ENCODE measurements around the gene NBEAL2.
"Not testable (repeated sequence)": the region's sequence is repeated elsewhere in the genome, so short reads cannot be mapped to it uniquely, and the experiment has no call there.

Gene NBEAL2

GRCh38 chr3:46946416-46946815 lies 33.0 kb upstream of the NBEAL2 start:
- no peak for DNase-seq (ENCODE audit: low spot score)

DNA sequence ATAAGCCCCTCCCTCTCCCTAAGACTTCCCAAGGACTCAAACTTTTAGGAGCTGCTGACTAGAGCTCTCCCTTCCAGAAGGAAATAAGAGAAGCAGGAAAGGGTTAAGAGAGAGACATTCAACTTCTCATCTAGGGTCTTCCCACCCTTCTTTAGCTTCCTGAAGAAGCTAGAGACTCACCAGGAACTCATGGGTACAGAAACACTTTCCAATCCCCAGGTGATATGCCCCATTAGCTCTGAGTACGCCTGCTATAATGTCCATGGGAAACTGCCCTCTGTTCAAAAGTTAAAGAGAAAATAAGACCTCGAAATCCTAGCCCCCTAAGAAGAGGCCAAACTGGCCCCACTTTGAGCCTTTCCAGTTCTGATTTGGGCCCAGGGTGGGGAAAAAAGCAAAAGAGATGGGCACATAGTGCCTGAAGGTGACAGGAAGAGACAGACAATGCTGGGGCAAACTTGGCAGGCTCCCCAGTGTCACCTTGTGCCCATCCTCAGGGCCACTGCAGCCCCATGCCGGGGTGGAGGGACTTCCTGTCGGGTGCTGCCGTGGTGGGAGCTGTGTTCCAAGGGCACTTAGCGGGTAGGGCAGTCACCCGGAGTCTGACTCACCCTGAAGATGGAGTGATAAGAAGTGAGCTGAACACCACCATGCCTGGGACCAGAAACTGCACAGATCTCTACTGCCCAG lies 32.5 kb upstream of the NBEAL2 start:
- DNase-seq (ENCODE audit: low spot score) = no peak

- DNase-seq (ENCODE audit: low spot score) = no peak
Observed at GRCh38 chr3:46947546-46947901, 31.9 kb upstream of the NBEAL2 start.

DNA sequence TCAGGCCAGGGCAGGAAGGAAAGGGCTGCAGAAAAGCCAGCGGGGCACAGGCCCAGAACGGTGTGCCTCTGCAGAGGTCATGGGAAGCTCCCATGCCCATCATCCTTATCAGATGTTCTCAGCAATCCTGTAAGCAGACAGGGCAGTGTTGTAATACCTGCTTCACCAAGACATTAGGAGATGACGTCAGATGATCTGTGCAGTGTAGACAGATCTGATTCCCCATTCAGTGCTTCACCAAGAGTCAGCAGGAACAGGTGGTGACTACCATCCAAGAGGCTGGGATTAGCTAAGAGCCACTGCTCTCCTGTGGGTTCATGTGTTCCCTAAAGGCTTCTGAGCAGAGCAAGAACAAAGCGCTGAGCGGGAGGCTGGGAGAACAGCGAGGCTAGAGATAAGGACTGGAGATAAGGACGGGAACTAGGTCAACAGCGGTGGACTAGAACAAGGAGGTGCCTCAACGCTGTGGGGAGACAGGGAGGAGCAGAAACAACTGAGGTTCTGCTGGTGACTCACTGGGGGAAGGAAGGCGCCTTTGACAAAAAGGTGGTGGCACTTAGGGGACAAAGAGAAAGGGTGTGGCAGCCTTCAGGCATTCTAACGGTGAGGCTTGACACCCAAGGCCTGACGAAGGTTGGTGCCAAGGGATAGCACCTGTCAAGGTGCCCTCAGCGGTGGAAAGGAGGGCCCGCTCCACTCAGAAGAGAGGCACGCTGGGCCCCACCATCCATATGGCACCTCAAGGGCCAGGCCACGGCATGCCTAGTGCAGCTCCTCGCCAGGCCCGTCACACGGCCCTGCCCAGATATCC lies 31.3 kb upstream of the NBEAL2 start:
- DNase-seq (ENCODE audit: low spot score) = no peak

GRCh38 chr3:46948830-46949671 lies 30.4 kb upstream of the NBEAL2 start:
- DNase-seq (ENCODE audit: low spot score) = no peak

DNA sequence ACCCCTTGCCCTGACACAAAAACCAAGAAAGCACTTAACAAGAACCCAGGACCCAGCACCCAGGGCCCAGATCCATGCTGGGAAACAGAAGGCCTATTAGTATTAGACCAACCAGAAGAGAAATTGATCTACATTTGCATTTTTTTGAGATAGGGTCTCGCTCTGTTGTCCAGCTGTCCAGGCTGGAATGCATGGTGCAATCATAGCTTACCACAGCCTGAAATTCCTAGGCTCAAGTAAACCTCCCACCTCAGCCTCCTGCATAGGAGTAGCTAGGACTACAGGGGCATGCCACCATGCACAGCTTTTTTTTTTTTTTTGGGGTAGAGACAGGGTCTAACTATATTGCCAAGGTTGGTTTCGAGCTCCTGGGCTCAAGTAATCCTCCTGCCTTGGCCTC lies 29.3 kb upstream of the NBEAL2 start:
- no peak for DNase-seq (ENCODE audit: low spot score)

- DNase-seq (ENCODE audit: low spot score) = no peak
Observed at GRCh38 chr3:46950650-46951241, 28.7 kb upstream of the NBEAL2 start.

GRCh38 chr3:46952813-46953212 lies 26.7 kb upstream of the NBEAL2 start:
- DNase-seq (ENCODE audit: low spot score) = no peak

GRCh38 chr3:46953234-46954010 lies 26.0 kb upstream of the NBEAL2 start:
- DNase-seq (ENCODE audit: low spot score) = no peak

DNA sequence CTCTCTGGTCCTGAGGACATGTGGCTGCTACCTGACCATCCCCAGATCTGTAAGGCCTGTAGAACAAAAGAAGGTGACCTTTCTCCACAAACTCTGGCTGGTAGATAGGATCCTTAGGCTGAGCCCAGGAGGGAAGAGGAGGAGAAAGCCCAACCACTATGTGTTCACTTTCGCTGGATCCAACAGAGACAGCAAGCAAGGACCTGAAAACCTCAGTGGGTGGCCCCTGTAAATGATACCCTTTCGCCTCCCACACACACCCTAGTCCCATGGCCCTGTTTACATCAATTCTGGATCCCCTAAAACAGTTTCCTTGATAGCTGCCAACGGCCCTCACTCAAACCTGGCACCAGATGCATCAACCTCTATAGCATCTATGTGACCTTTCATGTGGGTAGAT lies 25.3 kb upstream of the NBEAL2 start:
- no peak for DNase-seq (ENCODE audit: low spot score)

- no peak for DNase-seq (ENCODE audit: low spot score)
Observed at GRCh38 chr3:46955157-46955556, 24.3 kb upstream of the NBEAL2 start.

DNA sequence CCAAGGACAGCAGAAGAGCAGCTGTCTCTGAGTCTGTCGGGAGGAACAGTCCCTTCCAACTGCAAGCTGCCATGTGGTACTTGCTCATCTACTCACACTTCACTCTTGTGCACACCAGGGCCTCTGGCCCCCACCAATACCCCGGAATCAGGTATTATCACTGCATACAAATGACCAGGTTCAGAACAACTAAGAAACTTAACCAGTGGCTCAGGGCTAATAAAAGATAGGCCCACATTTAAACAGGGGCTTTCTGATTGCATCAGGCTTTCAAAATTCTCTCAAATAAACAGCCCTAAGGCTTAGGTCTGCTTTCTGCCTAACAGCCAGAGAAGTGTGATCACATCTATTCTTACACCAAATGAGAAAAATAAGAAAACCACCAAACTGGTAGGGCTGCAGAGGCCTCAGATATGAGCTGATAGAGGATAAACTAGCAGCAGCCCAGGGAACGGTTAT lies 23.6 kb upstream of the NBEAL2 start:
- DNase-seq (ENCODE audit: low spot score) = no peak

- DNase-seq (ENCODE audit: low spot score) = no peak
Observed at GRCh38 chr3:46957092-46957820, 22.2 kb upstream of the NBEAL2 start.

DNA sequence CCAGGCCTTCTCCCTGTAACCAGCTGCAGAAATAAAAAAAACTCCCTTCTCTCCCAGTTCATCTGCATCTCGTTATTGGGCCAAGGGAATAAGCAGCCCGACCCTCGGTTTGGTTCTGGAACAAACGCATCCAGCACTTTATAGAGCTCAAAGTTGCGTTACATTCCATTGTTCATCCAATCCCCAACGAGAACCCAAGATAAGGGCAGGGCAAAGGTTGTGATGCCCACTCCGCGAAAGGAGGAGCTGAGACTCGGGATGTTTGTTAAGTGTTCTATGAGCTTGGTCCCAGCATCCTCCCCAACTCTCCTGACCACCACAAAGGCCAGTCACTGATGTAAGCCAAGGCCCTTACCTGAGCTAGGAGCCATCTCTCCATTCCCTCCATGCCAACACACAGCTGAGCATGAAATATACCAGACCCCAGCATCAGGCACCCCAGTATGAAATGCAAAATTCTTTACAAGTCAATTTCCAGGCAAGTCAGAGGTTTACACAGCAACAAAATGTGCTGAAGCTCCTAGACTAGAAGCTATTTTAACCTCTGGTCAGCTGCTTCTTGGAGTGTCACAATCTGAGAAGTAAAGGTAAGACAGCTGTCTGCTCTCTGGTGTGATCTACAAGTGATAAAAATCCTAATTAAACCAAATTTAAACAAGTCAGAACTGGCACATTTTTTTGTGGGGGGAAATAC lies 20.9 kb upstream of the NBEAL2 start:
- no peak for DNase-seq (ENCODE audit: low spot score)

DNA sequence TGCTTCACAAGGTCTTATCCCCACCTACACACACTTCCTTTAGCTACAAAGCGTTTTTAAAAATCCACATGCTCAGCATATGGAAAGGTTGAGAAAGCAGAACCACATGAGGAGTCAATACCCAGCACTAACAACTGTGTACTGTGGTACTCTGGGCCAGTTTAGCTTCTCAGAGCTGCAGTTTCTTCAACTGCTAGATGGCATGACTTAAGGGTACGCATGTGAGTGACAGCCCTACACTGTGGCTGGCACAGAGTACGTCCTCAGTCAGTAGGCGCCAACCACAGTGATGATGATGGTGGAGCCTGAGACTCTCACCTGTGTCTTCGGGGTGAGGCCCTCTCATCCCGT lies 20.3 kb upstream of the NBEAL2 start:
- DNase-seq (ENCODE audit: low spot score) = no peak

DNA sequence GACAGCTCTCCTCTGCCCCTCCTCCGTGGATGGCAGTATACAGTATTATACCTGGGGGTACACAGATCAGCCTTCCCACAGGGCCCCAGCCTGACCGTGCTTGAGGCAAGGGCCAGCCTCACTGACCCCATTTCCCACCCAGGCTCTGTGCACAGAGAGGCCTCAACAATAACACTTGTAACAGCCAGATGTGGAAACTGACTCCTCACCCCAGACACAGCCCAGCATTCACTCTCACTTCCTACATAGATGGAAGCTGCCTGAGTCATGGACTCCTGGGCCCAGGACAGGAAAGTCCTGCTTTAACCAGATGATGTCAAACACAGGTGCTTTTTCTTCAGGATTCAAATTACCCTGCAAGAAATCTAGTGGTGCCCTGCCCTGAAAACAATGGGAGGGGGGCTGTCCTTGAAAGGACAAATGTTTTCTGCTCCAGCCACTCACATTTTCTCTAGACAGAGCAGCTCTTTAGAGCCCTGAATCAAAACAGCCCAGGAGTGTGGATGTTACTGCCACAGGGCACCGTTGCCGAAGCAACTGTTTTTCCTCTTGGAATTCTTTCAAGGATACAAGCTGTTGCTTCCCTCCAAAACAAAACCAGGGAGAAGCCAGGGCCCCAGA lies 19.3 kb upstream of the NBEAL2 start:
- peak; percentile 63 for DNase-seq (ENCODE audit: low spot score)

- no peak for DNase-seq (ENCODE audit: low spot score)
Observed at GRCh38 chr3:46960835-46961234, 18.6 kb upstream of the NBEAL2 start.

DNA sequence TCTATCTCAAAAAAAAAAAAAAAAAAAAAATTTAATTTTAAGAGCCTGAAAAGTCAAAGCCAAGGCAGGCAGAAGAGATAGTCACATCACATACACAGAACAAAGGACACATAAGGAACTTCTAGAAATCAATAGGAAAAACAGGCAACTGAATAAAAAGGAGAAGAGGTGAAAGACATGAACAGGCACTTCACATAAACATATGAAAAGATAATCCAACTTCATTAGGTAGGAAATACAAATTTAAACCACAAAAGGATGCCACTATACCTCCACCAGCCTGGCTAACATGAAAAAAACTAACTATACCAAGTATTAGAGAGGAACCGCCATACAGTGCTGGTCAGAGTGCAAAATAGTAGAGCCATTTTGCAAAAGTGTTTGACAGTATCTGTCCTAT lies 17.0 kb upstream of the NBEAL2 start:
- DNase-seq (ENCODE audit: low spot score) = no peak

GRCh38 chr3:46962990-46963389 lies 16.5 kb upstream of the NBEAL2 start:
- DNase-seq (ENCODE audit: low spot score) = no peak

- DNase-seq (ENCODE audit: low spot score) = not testable (repeated sequence)
Observed at GRCh38 chr3:46964038-46964590, 15.4 kb upstream of the NBEAL2 start.

All from AG08396 (cell line).